GM21717 (cell line): ENCODE data around the gene TNKS2.
"Not testable (repeated sequence)": the region's sequence is repeated elsewhere in the genome, so short reads cannot be mapped to it uniquely, and the experiment has no call there.

ENCODE experiments used
- ATAC-seq: cut with Tn5 transposase; IDR thresholded peaks from one replicate; pipeline ENCODE4 v1.9.1; 2021; ENCODE audit warnings: mild to moderate bottlenecking, moderate library complexity; ENCODE audit not compliant: unreplicated experiment

Gene TNKS2

GRCh38 chr10:91864744-91865143 is 66.5 kb downstream of the TNKS2 start:
- no peak for ATAC-seq

- no peak for ATAC-seq
Measured at GRCh38 chr10:91865562-91866081, 67.4 kb downstream of the TNKS2 start.

- ATAC-seq: no peak
Measured at GRCh38 chr10:91875156-91875555, 76.9 kb downstream of the TNKS2 start.

- no peak for ATAC-seq
Measured at GRCh38 chr10:91875779-91876178, 77.6 kb downstream of the TNKS2 start.

GRCh38 chr10:91879515-91880170 is 81.4 kb downstream of the TNKS2 start:
- no peak for ATAC-seq

- no peak for ATAC-seq
Measured at GRCh38 chr10:91880310-91880709, 82.1 kb downstream of the TNKS2 start.

- no peak for ATAC-seq
Measured at GRCh38 chr10:91883549-91884444, 85.6 kb downstream of the TNKS2 start.

GRCh38 chr10:91884536-91884935 is 86.3 kb downstream of the TNKS2 start:
- no peak for ATAC-seq

GRCh38 chr10:91885362-91886079 is 87.3 kb downstream of the TNKS2 start:
- no peak for ATAC-seq

GRCh38 chr10:91886954-91887271 is 88.7 kb downstream of the TNKS2 start:
- no peak for ATAC-seq

- ATAC-seq: no peak
Measured at GRCh38 chr10:91887272-91888076, 89.2 kb downstream of the TNKS2 start.

- no peak for ATAC-seq
Measured at GRCh38 chr10:91891125-91892001, 93.1 kb downstream of the TNKS2 start.

GRCh38 chr10:91893051-91893450 is 94.8 kb downstream of the TNKS2 start:
- no peak for ATAC-seq

GRCh38 chr10:91894261-91894685 is 96.0 kb downstream of the TNKS2 start:
- not testable (repeated sequence) for ATAC-seq

- no peak for ATAC-seq
Measured at GRCh38 chr10:91896212-91896756, 98.1 kb downstream of the TNKS2 start.

- no peak for ATAC-seq
Measured at GRCh38 chr10:91897421-91897820, 99.2 kb downstream of the TNKS2 start.

GRCh38 chr10:91901784-91902677 is 103.8 kb downstream of the TNKS2 start:
- no peak for ATAC-seq

GRCh38 chr10:91907033-91907594 is 108.9 kb downstream of the TNKS2 start:
- no peak for ATAC-seq
